ENCODE results near the gene A1CF. TPM values are rescaled to one million over a fixed set of nuclear protein-coding genes. Genes with fewer than 3 reads are reported as not detected.

A1CF gene
- total RNA-seq, 1 experiment from 2014 or later = not detected

DNA sequence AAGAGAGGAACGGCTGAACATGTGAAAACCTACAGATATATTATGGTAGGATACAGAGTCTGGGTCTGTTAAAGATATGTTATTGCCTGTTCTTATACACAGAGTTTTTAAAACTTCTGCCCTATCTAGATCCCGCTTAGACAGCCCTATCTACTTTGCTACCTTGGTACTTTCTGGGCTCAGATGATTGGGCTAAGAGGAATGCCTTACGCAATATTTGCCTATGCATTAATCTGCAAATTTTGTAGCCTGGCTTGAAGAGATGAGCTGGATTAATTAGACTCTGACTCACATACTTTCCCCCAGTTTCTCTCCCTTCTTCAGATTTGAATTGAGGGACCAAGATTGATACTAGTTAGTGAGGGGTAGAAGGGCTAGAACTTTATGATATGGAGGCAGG lies 33.6 kb upstream of the A1CF start:
- no TSS peak for BruUV-seq (replicated peaks)
- peaks cover 26% of the 10 kb centered on the region for H3K9me3 ChIP-seq (ENCODE audit: low read length)
- no peaks in the 10 kb centered on the region for H3F3A ChIP-seq (ENCODE audit: low read length, unreplicated experiment)
- TF ChIP-seq EZH2phosphoT487 (IDR thresholded peaks at IDR 0.05; ENCODE audit: borderline replicate concordance, low read length) (no peak), EZH2 (IDR thresholded peaks at IDR 0.05; ENCODE audit: low read length, unreplicated experiment) (no peak)
- TF ChIP-seq, protein P1, sequence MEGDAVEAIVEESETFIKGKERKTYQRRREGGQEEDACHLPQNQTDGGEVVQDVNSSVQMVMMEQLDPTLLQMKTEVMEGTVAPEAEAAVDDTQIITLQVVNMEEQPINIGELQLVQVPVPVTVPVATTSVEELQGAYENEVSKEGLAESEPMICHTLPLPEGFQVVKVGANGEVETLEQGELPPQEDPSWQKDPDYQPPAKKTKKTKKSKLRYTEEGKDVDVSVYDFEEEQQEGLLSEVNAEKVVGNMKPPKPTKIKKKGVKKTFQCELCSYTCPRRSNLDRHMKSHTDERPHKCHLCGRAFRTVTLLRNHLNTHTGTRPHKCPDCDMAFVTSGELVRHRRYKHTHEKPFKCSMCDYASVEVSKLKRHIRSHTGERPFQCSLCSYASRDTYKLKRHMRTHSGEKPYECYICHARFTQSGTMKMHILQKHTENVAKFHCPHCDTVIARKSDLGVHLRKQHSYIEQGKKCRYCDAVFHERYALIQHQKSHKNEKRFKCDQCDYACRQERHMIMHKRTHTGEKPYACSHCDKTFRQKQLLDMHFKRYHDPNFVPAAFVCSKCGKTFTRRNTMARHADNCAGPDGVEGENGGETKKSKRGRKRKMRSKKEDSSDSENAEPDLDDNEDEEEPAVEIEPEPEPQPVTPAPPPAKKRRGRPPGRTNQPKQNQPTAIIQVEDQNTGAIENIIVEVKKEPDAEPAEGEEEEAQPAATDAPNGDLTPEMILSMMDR (conservative IDR thresholded peaks at IDR 0.05; ENCODE audit: low read depth, low read length) = no peak
- H3K27ac ChIP-seq (ENCODE audit: low read length) = no peak overlapping the region
- H3K27me3 ChIP-seq (ENCODE audit: low read length) = no peaks in the 10 kb centered on the region
- POLR2A ChIA-PET (ENCODE audit: unreplicated experiment) = no interaction called here
- H3K4me1 ChIP-seq (ENCODE audit: insufficient read depth, low read length) = peaks cover 30% of the 10 kb centered on the region
- H3K79me2 ChIP-seq (ENCODE audit: low read length) = no peaks in the 10 kb centered on the region
- intact Hi-C loops (cut with micrococcal nuclease) = no loop called here
- peak; percentile 97 for DNase-seq
- CTCF ChIA-PET = no interaction called here
- no peak overlapping the region for H2AFZ ChIP-seq (ENCODE audit: low read length)
- 0 out of 2 replicates have a peak, but pooled peaks cover 4% of the 10 kb centered on the region for H3K9me2 ChIP-seq (replicated peaks; ENCODE audit: low read length)
- H4K20me1 ChIP-seq (ENCODE audit: low read length) = no peaks in the 10 kb centered on the region
- no peak overlapping the region for H3K4me3 ChIP-seq (ENCODE audit: low read length)
- peak; percentile 57 for ATAC-seq
- peak overlapping the region; percentile 16; the same call in 1 of the 2 replicates for H3K4me2 ChIP-seq (ENCODE audit: low read length)
- H3K9ac ChIP-seq (ENCODE audit: low read length) = no peak overlapping the region
- no peaks in the 10 kb centered on the region for H3K36me3 ChIP-seq (ENCODE audit: low read depth, low read length)

DNA sequence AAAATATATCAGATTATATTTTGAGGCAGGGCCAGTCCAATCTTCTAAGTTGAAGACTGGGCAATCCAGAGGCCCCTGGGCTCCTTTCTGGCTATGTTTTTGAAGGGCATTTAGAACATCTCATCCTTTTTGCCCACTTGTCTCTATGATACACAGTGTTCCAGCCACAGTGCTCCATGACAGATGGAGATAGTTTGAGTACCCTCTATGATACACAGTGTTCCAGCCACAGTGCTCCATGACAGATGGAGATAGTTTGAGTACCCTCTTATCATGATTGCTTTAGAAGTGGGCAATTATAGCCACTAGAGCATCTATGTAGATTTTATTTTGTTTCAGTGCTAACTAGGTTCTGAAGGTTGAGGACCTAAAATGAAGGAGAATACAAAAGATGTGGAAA lies 33.1 kb upstream of the A1CF start:
- CTCF ChIA-PET = no interaction called here
- TF ChIP-seq EZH2phosphoT487 (IDR thresholded peaks at IDR 0.05; ENCODE audit: borderline replicate concordance, low read length) (no peak), EZH2 (IDR thresholded peaks at IDR 0.05; ENCODE audit: low read length, unreplicated experiment) (no peak)
- TF ChIP-seq, protein P1 (conservative IDR thresholded peaks at IDR 0.05; ENCODE audit: low read depth, low read length) = no peak
- POLR2A ChIA-PET (ENCODE audit: unreplicated experiment) = no interaction called here

DNA sequence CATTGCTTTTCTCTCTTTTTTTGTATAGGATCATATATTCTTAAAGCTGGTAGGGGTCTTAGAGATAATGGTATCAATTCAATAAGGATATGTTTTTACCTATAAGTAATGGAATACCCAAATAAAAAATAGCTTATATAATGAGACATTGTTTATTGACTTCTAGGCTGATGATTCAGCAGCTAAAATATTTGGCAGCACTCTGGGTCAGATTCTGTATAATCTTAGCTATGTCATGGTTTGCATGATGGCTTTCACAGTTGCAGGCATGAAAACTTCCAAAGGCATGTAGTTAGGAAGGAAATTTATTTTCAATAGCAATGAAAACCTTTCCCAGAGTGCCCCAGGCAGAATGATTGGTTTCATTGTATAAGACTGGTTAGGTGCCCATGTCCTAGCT lies 32.1 kb upstream of the A1CF start:
- no peaks in the 10 kb centered on the region for H3K79me2 ChIP-seq (ENCODE audit: low read length)
- H3K27me3 ChIP-seq (ENCODE audit: low read length) = 0 out of 2 replicates have a peak, but pooled peaks cover 7% of the 10 kb centered on the region
- H2AFZ ChIP-seq (ENCODE audit: low read length) = no peak overlapping the region
- ChIA-PET POLR2A (ENCODE audit: unreplicated experiment) (interaction anchor here (0.5 to 0.7 kb wide), 6 partner anchors 19 to 1181 kb away, joined by 3 to 5 read pairs (median 3); no protein-coding TSS in a partner anchor), CTCF (interaction anchor here (0.6 kb wide), 2 partner anchors 9 to 20 kb away, joined by 3 to 4 read pairs; no protein-coding TSS in a partner anchor)
- ATAC-seq = peak; percentile 94
- no peaks in the 10 kb centered on the region for H4K20me1 ChIP-seq (ENCODE audit: low read length)
- no TSS peak for BruUV-seq (replicated peaks)
- H3K36me3 ChIP-seq (ENCODE audit: low read depth, low read length) = no peaks in the 10 kb centered on the region
- H3K4me2 ChIP-seq (ENCODE audit: low read length) = peak overlapping the region; percentile 27
- no peak overlapping the region for H3K9ac ChIP-seq (ENCODE audit: low read length)
- peaks cover 30% of the 10 kb centered on the region for H3K4me1 ChIP-seq (ENCODE audit: insufficient read depth, low read length)
- peak overlapping the region; percentile 2; the same call in 1 of the 2 replicates for H3K27ac ChIP-seq (ENCODE audit: low read length)
- TF ChIP-seq EZH2phosphoT487 (IDR thresholded peaks at IDR 0.05; ENCODE audit: borderline replicate concordance, low read length) (no peak), EZH2 (IDR thresholded peaks at IDR 0.05; ENCODE audit: low read length, unreplicated experiment) (no peak)
- TF ChIP-seq, protein P1 (conservative IDR thresholded peaks at IDR 0.05; ENCODE audit: low read depth, low read length) = no peak
- intact Hi-C loops (cut with micrococcal nuclease) = loop anchor here (2.0 kb wide), 1 partner anchor 67 kb away; no protein-coding TSS in a partner anchor
- H3K9me3 ChIP-seq (ENCODE audit: low read length) = peaks cover 13% of the 10 kb centered on the region
- DNase-seq = peak; percentile 99
- no peak overlapping the region for H3K4me3 ChIP-seq (ENCODE audit: low read length)
- 0 out of 2 replicates have a peak, but pooled peaks cover 4% of the 10 kb centered on the region for H3K9me2 ChIP-seq (replicated peaks; ENCODE audit: low read length)
- H3F3A ChIP-seq (ENCODE audit: low read length, unreplicated experiment) = no peaks in the 10 kb centered on the region

More for the DNA sequence above, 33.1 kb upstream of the A1CF start:
- H3K4me2 ChIP-seq (ENCODE audit: low read length) = 0 out of 2 replicates have a peak overlapping the region, but pooled peaks have one; percentile 27
- H2AFZ ChIP-seq (ENCODE audit: low read length) = no peak overlapping the region
- no TSS peak for BruUV-seq (replicated peaks)
- DNase-seq (no peak), ATAC-seq (no peak)
- H3K36me3 ChIP-seq (ENCODE audit: low read depth, low read length) = no peaks in the 10 kb centered on the region
- 0 out of 2 replicates have a peak, but pooled peaks cover 1% of the 10 kb centered on the region for H3K27me3 ChIP-seq (ENCODE audit: low read length)
- H3K9me2 ChIP-seq (replicated peaks; ENCODE audit: low read length) = 0 out of 2 replicates have a peak, but pooled peaks cover 4% of the 10 kb centered on the region
- H3K79me2 ChIP-seq (ENCODE audit: low read length) = no peaks in the 10 kb centered on the region
- H3K27ac ChIP-seq (ENCODE audit: low read length) = no peak overlapping the region
- H3F3A ChIP-seq (ENCODE audit: low read length, unreplicated experiment) = no peaks in the 10 kb centered on the region
- no peak overlapping the region for H3K4me3 ChIP-seq (ENCODE audit: low read length)
- H3K9ac ChIP-seq (ENCODE audit: low read length) = no peak overlapping the region
- H3K4me1 ChIP-seq (ENCODE audit: insufficient read depth, low read length) = peaks cover 30% of the 10 kb centered on the region
- intact Hi-C loops (cut with micrococcal nuclease) = no loop called here
- H4K20me1 ChIP-seq (ENCODE audit: low read length) = no peaks in the 10 kb centered on the region
- peaks cover 22% of the 10 kb centered on the region for H3K9me3 ChIP-seq (ENCODE audit: low read length)
